Thoracic aorta (tissue), 2 donors: ENCODE data around the gene ALDH3A1. TPM values are rescaled to one million over a fixed set of nuclear protein-coding genes. Genes with fewer than 3 reads are reported as not detected.

Source experiments
- ATAC-seq: fragments of 150-250 bp; one replicate; pipeline ENCODE4 v1.8.0; 2017; ENCODE audit warnings: low read depth; ENCODE audit not compliant: insufficient number of reproducible peaks, low FRiP score
- DNase-seq: peaks from one replicate; pipeline ENCODE4 v3.0.0-alpha.2; 2020; ENCODE audit warnings: low spot score
- H3K27ac ChIP-seq, 2 donors: fragments of 200-600 bp; sonication (generic); 1 replicate in 1 of 2; 2 replicates in 1 of 2; pipeline ENCODE4 v1.5.1; 2016; ENCODE audit warnings: mild to moderate bottlenecking in 2 of 2, moderate library complexity in 2 of 2
- H3K27me3 ChIP-seq: fragments of 200-600 bp; sonication (generic); replicated peaks from 2 replicates; pipeline ENCODE4 v1.6.0; 2016; ENCODE audit warnings: mild to moderate bottlenecking; ENCODE audit not compliant: insufficient read depth
- H3K36me3 ChIP-seq: fragments of 200-600 bp; sonication (generic); one replicate; pipeline ENCODE4 v1.5.1; 2016
- H3K4me1 ChIP-seq, 2 donors: fragments of 200-600 bp; sonication (generic); 1 replicate in 1 of 2; 2 replicates in 1 of 2; pipeline versions ENCODE4 v1.5.1 to v1.6.0; 2016; ENCODE audit warnings: low read depth in 2 of 2, mild to moderate bottlenecking in 1 of 2; ENCODE audit not compliant: control insufficient read depth in 1 of 2
- H3K4me3 ChIP-seq: fragments of 200-600 bp; sonication (generic); 2 replicates; pipeline ENCODE4 v1.5.1; 2016; ENCODE audit warnings: mild to moderate bottlenecking
- H3K9me3 ChIP-seq: fragments of 200-600 bp; sonication (generic); 2 replicates; pipeline ENCODE4 v1.5.1; 2016
- total RNA-seq, 2 donors: library from RNA; depleted of rRNA; stranded (reverse); fragments of >200 nt; gene quantifications; one replicate each; pipeline versions ENCODE4 v1.1.0 to v1.2.3, GENCODE V29; 2016
- TF ChIP-seq, protein P1 (sequence below): fragments of 200-600 bp; sonication (generic); IDR thresholded peaks from one replicate; pipeline ENCODE4 v1.5.1; 2019; ENCODE audit warnings: antibody characterized with exemption

ALDH3A1 gene
- total RNA-seq, 2 donors from 2014 or later: 3.2 to 21.2 TPM

DNA sequence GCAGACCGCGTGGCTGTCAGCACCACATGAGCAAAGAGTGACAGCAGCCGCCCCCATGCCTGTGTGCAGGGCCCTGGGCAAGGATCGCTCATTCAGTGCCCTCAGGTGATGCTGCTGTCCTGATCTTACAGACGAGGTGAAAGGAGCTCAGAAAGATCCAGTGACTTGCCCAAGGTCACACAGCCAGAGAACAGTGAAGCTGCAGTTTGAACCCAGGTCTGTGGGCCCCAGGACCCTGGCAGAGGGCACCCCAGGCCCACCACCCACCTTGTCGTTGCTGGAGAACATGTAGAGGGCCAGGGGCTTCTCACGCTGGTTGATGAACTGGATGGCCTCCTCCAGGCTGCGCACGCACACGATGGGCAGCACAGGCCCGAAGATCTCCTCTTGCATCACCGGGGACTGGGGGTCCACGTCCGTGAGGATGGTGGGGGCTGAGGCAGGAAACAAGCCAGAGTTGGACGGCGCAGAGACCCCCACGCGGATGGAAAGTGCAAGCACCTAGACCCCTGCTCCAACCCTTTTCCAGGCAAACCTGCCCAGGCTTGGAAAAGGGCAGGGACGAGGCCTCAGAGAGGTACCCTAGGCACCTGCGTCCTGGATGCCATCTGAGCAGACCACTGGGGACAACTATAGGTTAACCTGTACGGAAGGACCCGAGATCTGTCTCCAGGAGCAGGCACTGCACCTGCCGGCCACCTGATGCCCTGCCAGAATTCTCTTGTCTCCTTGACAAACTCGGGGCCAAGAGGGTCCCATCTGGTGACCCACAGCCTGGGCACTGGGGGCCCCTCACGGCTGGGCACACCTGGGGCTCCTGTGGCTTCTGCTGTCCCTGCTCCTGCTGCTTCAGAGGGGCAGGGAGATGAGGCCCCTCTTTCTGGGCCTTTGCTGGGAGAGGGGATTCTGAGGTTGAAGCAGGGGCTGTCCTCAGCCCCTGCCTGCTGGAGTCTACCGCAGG, 8.6 kb downstream of the ALDH3A1 start:
- no peak for ATAC-seq
- TF ChIP-seq, protein P1, sequence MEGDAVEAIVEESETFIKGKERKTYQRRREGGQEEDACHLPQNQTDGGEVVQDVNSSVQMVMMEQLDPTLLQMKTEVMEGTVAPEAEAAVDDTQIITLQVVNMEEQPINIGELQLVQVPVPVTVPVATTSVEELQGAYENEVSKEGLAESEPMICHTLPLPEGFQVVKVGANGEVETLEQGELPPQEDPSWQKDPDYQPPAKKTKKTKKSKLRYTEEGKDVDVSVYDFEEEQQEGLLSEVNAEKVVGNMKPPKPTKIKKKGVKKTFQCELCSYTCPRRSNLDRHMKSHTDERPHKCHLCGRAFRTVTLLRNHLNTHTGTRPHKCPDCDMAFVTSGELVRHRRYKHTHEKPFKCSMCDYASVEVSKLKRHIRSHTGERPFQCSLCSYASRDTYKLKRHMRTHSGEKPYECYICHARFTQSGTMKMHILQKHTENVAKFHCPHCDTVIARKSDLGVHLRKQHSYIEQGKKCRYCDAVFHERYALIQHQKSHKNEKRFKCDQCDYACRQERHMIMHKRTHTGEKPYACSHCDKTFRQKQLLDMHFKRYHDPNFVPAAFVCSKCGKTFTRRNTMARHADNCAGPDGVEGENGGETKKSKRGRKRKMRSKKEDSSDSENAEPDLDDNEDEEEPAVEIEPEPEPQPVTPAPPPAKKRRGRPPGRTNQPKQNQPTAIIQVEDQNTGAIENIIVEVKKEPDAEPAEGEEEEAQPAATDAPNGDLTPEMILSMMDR: no peak
- Histone ChIP-seq H3K27ac (no peak overlapping the region), H3K9me3 (no peaks in the 10 kb centered on the region), H3K4me3 (no peak overlapping the region), H3K27me3 (no peaks in the 10 kb centered on the region), H3K4me1 (no peaks in the 10 kb centered on the region), H3K36me3 (no peaks in the 10 kb centered on the region)
- DNase-seq: no peak

DNA sequence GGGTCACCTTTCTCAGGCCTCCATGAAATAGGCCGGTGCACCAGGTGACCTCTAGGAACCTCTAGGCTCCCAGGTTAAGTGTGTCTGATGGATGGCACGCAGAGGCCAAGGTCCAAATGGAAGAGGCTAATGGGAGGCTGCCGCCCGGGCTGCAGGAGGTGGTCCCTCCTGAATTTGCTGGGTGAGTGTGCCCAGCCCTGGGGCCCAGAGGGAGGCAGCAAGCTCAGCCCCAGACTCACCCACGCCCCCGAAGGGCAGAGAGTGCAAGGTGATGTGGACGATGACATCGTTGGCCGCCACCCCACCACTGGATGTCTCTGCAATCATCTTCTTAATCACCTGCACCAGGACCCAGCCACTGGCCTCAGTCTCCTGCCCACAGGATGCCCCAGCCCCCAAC, 9.3 kb downstream of the ALDH3A1 start:
- Histone ChIP-seq H3K27me3 (no peaks in the 10 kb centered on the region), H3K4me1 (no peaks in the 10 kb centered on the region), H3K27ac (no peak overlapping the region), H3K36me3 (no peaks in the 10 kb centered on the region), H3K4me3 (no peak overlapping the region), H3K9me3 (no peaks in the 10 kb centered on the region)
- no peak for ATAC-seq
- TF ChIP-seq, protein P1: no peak
- no peak for DNase-seq

DNA sequence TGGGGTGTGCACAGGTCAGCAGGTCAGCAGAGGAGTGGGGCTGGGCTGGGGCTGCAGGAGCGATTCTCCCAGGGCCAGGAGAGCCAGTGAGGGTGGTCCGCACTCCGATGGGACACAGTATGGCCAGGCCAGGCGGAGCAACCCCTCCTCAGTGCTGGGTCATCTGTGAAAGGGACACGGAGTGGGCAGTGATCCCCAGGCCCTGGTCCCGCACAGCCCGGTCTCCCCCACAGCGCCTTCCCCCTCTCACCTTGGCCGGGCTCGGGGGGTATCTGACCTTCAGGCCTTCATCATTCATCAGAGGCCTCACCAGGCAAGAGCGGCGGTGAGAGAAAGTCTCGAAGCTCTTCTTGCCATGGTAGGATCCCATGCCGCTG, 10.0 kb downstream of the ALDH3A1 start:
- Histone ChIP-seq H3K4me1 (no peaks in the 10 kb centered on the region), H3K4me3 (no peak overlapping the region), H3K9me3 (no peaks in the 10 kb centered on the region), H3K36me3 (no peaks in the 10 kb centered on the region), H3K27me3 (no peaks in the 10 kb centered on the region), H3K27ac (no peak overlapping the region)
- no peak for ATAC-seq
- no peak for DNase-seq
- TF ChIP-seq, protein P1: no peak

DNA sequence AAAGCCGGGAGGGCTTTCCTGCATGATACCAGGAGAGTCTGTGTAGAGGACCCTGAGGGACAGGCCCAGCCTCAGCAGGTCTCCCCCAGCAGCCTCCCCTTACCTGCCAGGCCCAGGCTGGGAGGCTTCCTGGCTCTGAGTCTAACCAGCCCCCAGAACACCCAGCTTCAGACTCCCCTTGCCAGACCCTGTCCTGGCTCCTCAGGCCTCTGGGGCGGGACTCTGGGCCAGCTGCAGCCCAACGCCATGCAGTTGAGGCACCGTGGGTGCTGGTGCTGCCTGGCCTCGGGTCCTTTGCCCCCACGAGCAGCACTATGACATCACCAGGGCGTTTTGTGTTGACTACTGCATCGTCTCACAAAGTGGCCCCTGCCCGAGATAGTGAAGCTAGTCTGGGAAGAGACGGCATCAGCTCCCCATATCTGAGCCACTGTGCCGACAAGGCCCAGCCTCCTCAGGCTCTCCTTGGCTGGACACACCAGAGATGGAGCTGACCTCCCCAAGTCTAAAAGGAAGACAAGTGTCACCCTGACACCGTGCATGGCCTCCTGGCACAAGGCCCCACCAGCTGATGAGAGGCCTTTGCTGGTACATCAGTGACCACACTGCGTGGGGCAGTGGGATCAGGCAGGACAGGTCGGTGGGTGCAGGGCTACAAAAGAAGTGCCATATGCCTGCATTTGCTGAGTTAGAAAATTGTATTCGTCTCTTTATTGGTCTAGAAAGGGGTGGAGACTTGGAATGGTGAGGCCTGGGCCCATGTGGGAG, 10.6 kb downstream of the ALDH3A1 start:
- DNase-seq: no peak
- H3K4me3 ChIP-seq: no peak overlapping the region

More for the DNA sequence above, 10.6 kb downstream of the ALDH3A1 start:
- H3K4me1 ChIP-seq: no peaks in the 10 kb centered on the region
- TF ChIP-seq, protein P1: no peak
- ATAC-seq: no peak
- H3K27ac ChIP-seq: no peak overlapping the region
- H3K9me3 ChIP-seq: no peaks in the 10 kb centered on the region
- no peaks in the 10 kb centered on the region for H3K27me3 ChIP-seq
- no peaks in the 10 kb centered on the region for H3K36me3 ChIP-seq
